ENCODE data around the gene HOXB8. TPM values are rescaled to one million over a fixed set of nuclear protein-coding genes. Genes with fewer than 3 reads are reported as not detected.

HOXB8 gene
- total RNA-seq, 2 experiments from 2014 or later, result not detected

- peaks cover 71% of the 10 kb centered on the region for H3K4me1 Mint-ChIP-seq
- H3K27me3 Mint-ChIP-seq, result peaks cover 97% of the 10 kb centered on the region
- peaks cover 11% of the 10 kb centered on the region for H3K36me3 Mint-ChIP-seq (ENCODE audit: low read depth)
- POLR2A ChIA-PET, result interaction anchor here (0.5 kb wide), 1 partner anchor 495 kb away, joined by 5 read pairs; no protein-coding TSS in a partner anchor
- no peak for DNase-seq
- H3K4me3 Mint-ChIP-seq, result no peak overlapping the region
- H3K27ac Mint-ChIP-seq, result no peak overlapping the region
- no peaks in the 10 kb centered on the region for H3K9me3 Mint-ChIP-seq
- CTCF ChIA-PET, result interaction anchor here (1.1 to 1.6 kb wide), 4 partner anchors 9 to 245 kb away, joined by 3 to 6 read pairs (median 3); no protein-coding TSS in a partner anchor
Observed at GRCh38 chr17:48583708-48584222, 31.3 kb downstream of the HOXB8 start.

DNA sequence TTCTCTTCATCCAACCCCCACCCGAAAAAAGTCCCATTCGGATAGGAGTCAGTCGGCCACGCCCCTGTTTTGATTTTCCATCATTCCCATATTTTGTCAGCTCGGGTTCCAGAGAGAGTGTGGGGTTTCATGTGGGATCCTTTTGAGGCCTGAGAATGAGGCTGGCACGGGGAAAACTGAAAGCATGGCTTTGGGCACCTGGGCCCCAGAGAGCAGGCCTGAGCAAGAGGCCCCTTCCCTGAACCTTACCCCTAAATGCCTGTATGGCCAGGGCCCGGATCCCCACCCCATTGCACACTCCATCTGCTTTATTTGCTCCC lies 32.4 kb downstream of the HOXB8 start:
- Mint-ChIP-seq H3K27ac (no peak overlapping the region), H3K4me3 (peak overlapping the region; percentile 51), H3K36me3 (ENCODE audit: low read depth) (peaks cover 13% of the 10 kb centered on the region), H3K9me3 (no peaks in the 10 kb centered on the region), H3K27me3 (peaks cover 90% of the 10 kb centered on the region), H3K4me1 (peaks cover 70% of the 10 kb centered on the region)
- POLR2A ChIA-PET, result no interaction called here
- no peak for DNase-seq
- CTCF ChIA-PET, result interaction anchor here (0.8 to 1.5 kb wide), 7 partner anchors 27 to 244 kb away, joined by 3 to 5 read pairs (median 3); partner anchors contain the start of gene HOXB9

GRCh38 chr17:48579760-48580554 lies 35.1 kb downstream of the HOXB8 start:
- ChIA-PET CTCF (no interaction called here), POLR2A (interaction anchor here (0.7 kb wide), 1 partner anchor 33 kb away, joined by 3 read pairs; no protein-coding TSS in a partner anchor)
- no peak overlapping the region for H3K27ac Mint-ChIP-seq
- no peaks in the 10 kb centered on the region for H3K9me3 Mint-ChIP-seq
- DNase-seq, result no peak
- peaks cover 66% of the 10 kb centered on the region for H3K4me1 Mint-ChIP-seq
- peaks cover 69% of the 10 kb centered on the region for H3K27me3 Mint-ChIP-seq
- peak overlapping the region; percentile 86 for H3K4me3 Mint-ChIP-seq
- peaks cover 14% of the 10 kb centered on the region for H3K36me3 Mint-ChIP-seq (ENCODE audit: low read depth)

- H3K27me3 Mint-ChIP-seq, result peaks cover 64% of the 10 kb centered on the region
- POLR2A ChIA-PET, result no interaction called here
- H3K4me1 Mint-ChIP-seq, result peaks cover 65% of the 10 kb centered on the region
Observed at GRCh38 chr17:48579471-48579759, 35.7 kb downstream of the HOXB8 start.

DNA sequence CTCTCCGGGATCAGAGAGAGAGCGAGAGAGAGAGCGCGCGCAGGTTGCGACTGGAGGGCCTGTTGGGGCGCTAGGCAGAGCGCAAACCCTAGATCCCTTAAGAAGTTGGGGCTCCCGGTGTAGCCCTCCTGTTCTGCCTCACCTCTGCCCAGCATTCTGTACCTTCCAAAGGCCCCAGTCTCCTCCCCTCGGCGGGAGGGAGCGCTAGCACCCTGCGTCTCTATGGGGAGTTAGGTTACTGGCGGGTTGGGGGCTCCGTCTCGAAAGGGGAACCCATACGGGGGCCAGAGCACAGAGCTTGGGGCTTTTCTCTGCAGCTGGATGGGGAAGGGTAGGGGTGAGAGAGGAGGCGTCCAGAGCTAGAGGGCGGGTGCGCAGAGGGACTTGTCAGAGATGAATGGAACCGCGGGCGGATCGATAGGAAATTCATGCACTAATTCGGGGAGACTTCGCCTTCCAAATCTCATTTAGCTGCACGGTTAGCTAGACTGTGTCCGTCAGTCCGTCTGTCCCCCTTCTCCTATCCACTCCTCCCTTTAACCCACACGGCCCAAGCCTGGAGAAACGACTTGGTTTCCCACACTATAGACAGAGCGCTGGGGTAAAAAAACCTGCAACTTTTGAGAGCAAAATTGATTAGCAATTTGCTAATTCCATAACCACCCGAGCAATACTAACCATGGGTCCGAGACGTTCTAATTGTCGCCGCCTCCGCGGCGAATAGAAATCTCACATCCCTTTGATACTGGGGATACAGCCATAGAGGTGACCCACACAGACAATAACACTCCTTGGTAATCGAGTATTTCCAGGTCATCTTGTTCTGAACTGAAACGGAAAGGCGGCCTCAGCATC lies 36.2 kb downstream of the HOXB8 start:
- H3K27ac Mint-ChIP-seq, result peak overlapping the region; percentile 7
- H3K9me3 Mint-ChIP-seq, result no peaks in the 10 kb centered on the region
- CTCF ChIA-PET, result interaction anchor here (0.6 kb wide), 1 partner anchor 151 kb away, joined by 3 read pairs; no protein-coding TSS in a partner anchor
- peaks cover 59% of the 10 kb centered on the region for H3K27me3 Mint-ChIP-seq
- H3K4me1 Mint-ChIP-seq, result peaks cover 65% of the 10 kb centered on the region
- peaks cover 14% of the 10 kb centered on the region for H3K36me3 Mint-ChIP-seq (ENCODE audit: low read depth)
- POLR2A ChIA-PET, result no interaction called here
- DNase-seq, result no peak
- H3K4me3 Mint-ChIP-seq, result peak overlapping the region; percentile 86

More at GRCh38 chr17:48579471-48579759, 35.7 kb downstream of the HOXB8 start:
- Mint-ChIP-seq H3K36me3 (ENCODE audit: low read depth) (peaks cover 14% of the 10 kb centered on the region), H3K4me3 (peak overlapping the region; percentile 86), H3K9me3 (no peaks in the 10 kb centered on the region), H3K27ac (no peak overlapping the region)
- CTCF ChIA-PET, result no interaction called here
- no peak for DNase-seq

GRCh38 chr17:48577946-48578615 lies 37.0 kb downstream of the HOXB8 start, which contains the start of gene HOXB4:
Gene HOXB4, minus strand, starts transcription at chr17:48578350. Its CDS starts 31 bp downstream, at chr17:48578319.
- Mint-ChIP-seq H3K27ac (peak within 1 kb of the TSS; percentile 88), H3K4me1 (peaks cover 67% of the 10 kb centered on the region), H3K27me3 (peaks cover 56% of the 10 kb centered on the region), H3K9me3 (no peaks in the 10 kb centered on the region), H3K4me3 (peak within 1 kb of the TSS; percentile 86), H3K36me3 (ENCODE audit: low read depth) (peaks cover 14% of the 10 kb centered on the region)
- CTCF ChIA-PET, result interaction anchor here (0.6 kb wide), 1 partner anchor 150 kb away, joined by 3 read pairs; no protein-coding TSS in a partner anchor
- peak; percentile 76 for DNase-seq
- POLR2A ChIA-PET, result no interaction called here

- Mint-ChIP-seq H3K4me1 (peaks cover 62% of the 10 kb centered on the region), H3K27me3 (peaks cover 53% of the 10 kb centered on the region), H3K36me3 (ENCODE audit: low read depth) (peaks cover 14% of the 10 kb centered on the region), H3K9me3 (no peaks in the 10 kb centered on the region), H3K27ac (peak overlapping the region; percentile 66), H3K4me3 (peak overlapping the region; percentile 79)
- DNase-seq, result no peak
- POLR2A ChIA-PET, result no interaction called here
- CTCF ChIA-PET, result interaction anchor here (0.6 kb wide), 1 partner anchor 92 kb away, joined by 3 read pairs; no protein-coding TSS in a partner anchor
Observed at GRCh38 chr17:48577330-48577945, 37.7 kb downstream of the HOXB8 start.

GRCh38 chr17:48576479-48577309 lies 38.4 kb downstream of the HOXB8 start:
- Mint-ChIP-seq H3K27me3 (peaks cover 52% of the 10 kb centered on the region), H3K27ac (peak overlapping the region; percentile 5), H3K4me3 (peak overlapping the region; percentile 79), H3K36me3 (ENCODE audit: low read depth) (peaks cover 14% of the 10 kb centered on the region), H3K9me3 (no peaks in the 10 kb centered on the region), H3K4me1 (peaks cover 59% of the 10 kb centered on the region)
- POLR2A ChIA-PET, result no interaction called here
- CTCF ChIA-PET, result interaction anchor here (0.6 kb wide), 1 partner anchor 91 kb away, joined by 3 read pairs; no protein-coding TSS in a partner anchor
- DNase-seq, result no peak

DNA sequence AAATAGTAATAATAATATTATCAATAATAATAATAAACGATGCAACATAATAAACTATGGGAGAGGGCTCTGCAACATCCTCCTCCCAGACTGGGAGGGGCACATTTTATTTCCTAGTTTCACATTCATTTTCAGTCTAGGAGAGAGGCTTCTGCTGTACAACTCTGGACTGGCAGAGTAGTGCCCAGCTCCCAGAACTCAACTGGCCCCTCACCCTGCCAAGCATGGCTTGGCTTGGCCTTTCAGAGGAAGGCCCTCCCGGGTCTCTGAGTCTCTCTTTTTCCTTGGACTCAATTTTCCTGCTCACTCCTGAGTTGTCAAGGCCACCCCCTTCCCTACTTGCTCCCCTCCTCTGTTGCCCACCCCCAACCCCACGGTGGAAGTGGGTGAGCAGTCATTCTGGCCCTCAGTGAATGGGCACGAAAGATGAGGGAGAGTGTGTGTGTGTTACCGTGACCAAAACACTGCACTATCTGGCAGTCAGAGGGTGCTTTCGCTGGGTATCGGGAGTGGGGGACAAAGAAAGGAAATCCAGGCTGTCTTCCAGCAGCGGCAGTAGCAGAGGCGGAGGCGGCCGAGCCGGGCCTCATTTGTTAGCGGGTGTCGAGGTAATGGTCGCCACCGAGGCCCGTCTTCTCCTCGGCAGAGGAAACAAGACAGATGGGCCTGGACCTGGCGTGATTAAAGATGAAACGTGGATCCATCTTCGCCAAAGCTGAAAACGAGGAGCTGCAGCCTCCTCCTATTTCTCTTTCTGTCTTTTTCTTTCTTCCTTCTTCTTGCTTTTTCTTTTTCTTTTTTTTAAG lies 39.2 kb downstream of the HOXB8 start:
- peak overlapping the region; percentile 20 for H3K4me3 Mint-ChIP-seq
- ChIA-PET CTCF (interaction anchor here (0.6 kb wide), 1 partner anchor 43 kb away, joined by 3 read pairs; no protein-coding TSS in a partner anchor), POLR2A (no interaction called here)
- no peaks in the 10 kb centered on the region for H3K9me3 Mint-ChIP-seq
- peaks cover 13% of the 10 kb centered on the region for H3K36me3 Mint-ChIP-seq (ENCODE audit: low read depth)
- peaks cover 49% of the 10 kb centered on the region for H3K27me3 Mint-ChIP-seq
- H3K4me1 Mint-ChIP-seq, result peaks cover 51% of the 10 kb centered on the region
- no peak for DNase-seq
- H3K27ac Mint-ChIP-seq, result no peak overlapping the region

- H3K4me3 Mint-ChIP-seq, result no peak overlapping the region
- peaks cover 45% of the 10 kb centered on the region for H3K27me3 Mint-ChIP-seq
- H3K27ac Mint-ChIP-seq, result no peak overlapping the region
- peaks cover 44% of the 10 kb centered on the region for H3K4me1 Mint-ChIP-seq
- no peak for DNase-seq
- ChIA-PET POLR2A (no interaction called here), CTCF (interaction anchor here (0.6 kb wide), 1 partner anchor 43 kb away, joined by 3 read pairs; no protein-coding TSS in a partner anchor)
- H3K9me3 Mint-ChIP-seq, result no peaks in the 10 kb centered on the region
- H3K36me3 Mint-ChIP-seq (ENCODE audit: low read depth), result peaks cover 12% of the 10 kb centered on the region
Observed at GRCh38 chr17:48575066-48575582, 40.0 kb downstream of the HOXB8 start.
